HepG2 (cell line): Measurements from ENCODE around the gene IL17F. TPM values are rescaled to one million over a fixed set of nuclear protein-coding genes. Genes with fewer than 3 reads are reported as not detected.

ENCODE experiments used
- ATAC-seq: fragments of 200-7000 bp; cut with Tn5 transposase; 3 replicates; pipeline ENCODE4 v1.9.1; 2020; ENCODE audit warnings: mild to moderate bottlenecking, moderate library complexity
- BruUV-seq: library from RNA; stranded (reverse); fragments of 400-500 nt; replicated peaks from 2 replicates; lab custom pipeline; 2021; lab: Mats Ljungman, UMichigan
- CTCF ChIA-PET: fragments of 300-600 bp; formaldehyde crosslinking; extraction: SDS; loops from one replicate; lab custom pipeline; 2021; ENCODE audit warnings: low total read pairs, inconsistent platforms, low intra/inter-chr PET ratio; lab: Yijun Ruan, JAX
- POLR2A ChIA-PET: fragments of 350-600 bp; sonication (Branson Sonifier 250); formaldehyde crosslinking; loops from one replicate; lab custom pipeline; 2020; ENCODE audit warnings: antibody characterized with exemption, inconsistent platforms; lab: Yijun Ruan, JAX
- DNase-seq: peaks from one replicate; pipeline ENCODE4 v3.0.0-alpha.2; 2015; ENCODE audit warnings: low spot score
- FAIRE-seq: peaks from 3 replicates; lab custom pipeline; 2011; peaks lifted over from hg19 to GRCh38; lab: Jason Lieb, UNC
- H2AFZ ChIP-seq: one replicate; pipeline ENCODE4 v1.6.1; 2011; ENCODE audit warnings: low read length, inconsistent platforms
- H3K27ac ChIP-seq: fragments of 300-600 bp; 3 replicates; pipeline ENCODE4 v1.8.0; 2011; ENCODE audit warnings: mixed run types, mild to moderate bottlenecking, mixed read lengths, low read length, inconsistent platforms; ENCODE audit not compliant: insufficient read depth; ENCODE audit errors: extremely low read length
- H3K27me3 ChIP-seq, 2 experiments: fragments of 200-600 bp in 1 of 2; 2 replicates in 1 of 2; 3 replicates in 1 of 2; pipeline versions ENCODE4 v1.6.0 to v1.8.0; 2011; ENCODE audit warnings: low read length in 2 of 2, mild to moderate bottlenecking in 2 of 2, moderate library complexity in 2 of 2, inconsistent platforms in 1 of 2; ENCODE audit not compliant: insufficient read depth in 2 of 2, control insufficient read depth in 1 of 2
- H3K36me3 ChIP-seq, 2 experiments: fragments of 200-600 bp in 1 of 2; replicated peaks in 1 of 2; 2 replicates in 1 of 2; 3 replicates in 1 of 2; pipeline versions ENCODE4 v1.5.1 to v1.8.0; 2011; ENCODE audit warnings: low read length in 2 of 2, inconsistent platforms in 1 of 2; ENCODE audit not compliant: insufficient read depth in 2 of 2, control insufficient read depth in 1 of 2
- H3K4me1 ChIP-seq: 2 replicates; pipeline ENCODE4 v1.5.1; 2012; ENCODE audit warnings: low read length, inconsistent platforms; ENCODE audit not compliant: insufficient read depth
- H3K4me2 ChIP-seq: 2 replicates; pipeline ENCODE4 v1.6.0; 2011; ENCODE audit warnings: low read depth, low read length, inconsistent platforms
- H3K4me3 ChIP-seq, 3 experiments: fragments of 200-600 bp in 1 of 3; sonication (generic), shearing (Covaris generic) in 1 of 3; replicated peaks in 1 of 3; 2 replicates each; pipeline ENCODE4 v1.5.1; 2011 to 2016; ENCODE audit warnings: low read length in 3 of 3, inconsistent platforms in 2 of 3, low read depth in 2 of 3, mild to moderate bottlenecking in 2 of 3, control low read depth in 1 of 3, mixed read lengths in 1 of 3; ENCODE audit not compliant: insufficient read depth in 1 of 3
- H3K79me2 ChIP-seq: one replicate; pipeline ENCODE4 v1.6.1; 2011; ENCODE audit warnings: low read length, inconsistent platforms; ENCODE audit not compliant: insufficient read depth
- H3K9ac ChIP-seq: 2 replicates; pipeline ENCODE4 v1.6.0; 2011; ENCODE audit warnings: mild to moderate bottlenecking, low read depth, low read length, inconsistent platforms; ENCODE audit not compliant: insufficient read depth
- H3K9me3 ChIP-seq: 2 replicates; pipeline ENCODE4 v1.5.1; 2012; ENCODE audit warnings: mild to moderate bottlenecking, low read length
- H4K20me1 ChIP-seq: 2 replicates; pipeline ENCODE4 v1.6.0; 2011; ENCODE audit warnings: inconsistent platforms, mild to moderate bottlenecking, low read length, moderate library complexity; ENCODE audit not compliant: insufficient read depth
- BCL6 ChIP-seq: IDR thresholded peaks from 2 replicates; pipeline ENCODE4 v1.6.1; 2016; ENCODE audit warnings: missing genetic modification reagents, missing compliant biosample characterization
- FOXO4 ChIP-seq: sonication (generic); formaldehyde crosslinking; conservative IDR thresholded peaks from 2 replicates; pipeline ENCODE4 v1.8.1; 2023; ENCODE audit warnings: missing genetic modification reagents
- HNF4A ChIP-seq: sonication (generic); formaldehyde crosslinking; IDR thresholded peaks from 2 replicates; pipeline ENCODE4 v1.4.0; 2020; ENCODE audit warnings: missing genetic modification reagents
- JUN ChIP-seq: sonication (generic); formaldehyde crosslinking; IDR thresholded peaks from 2 replicates; pipeline ENCODE4 v1.4.0; 2020; ENCODE audit warnings: mild to moderate bottlenecking, missing genetic modification reagents
- RARA ChIP-seq: IDR thresholded peaks from 2 replicates; pipeline ENCODE4 v1.6.1; 2016; ENCODE audit warnings: missing genetic modification reagents, missing compliant biosample characterization
- SKI ChIP-seq: fragments of 450-650 bp; IDR thresholded peaks from one replicate; pipeline ENCODE4 v1.6.1; 2018; ENCODE audit warnings: mild to moderate bottlenecking; ENCODE audit not compliant: partially characterized antibody
- SRF ChIP-seq: IDR thresholded peaks from 2 replicates; pipeline ENCODE4 v1.6.1; 2011; ENCODE audit warnings: mild to moderate bottlenecking, low read depth, low read length, moderate library complexity
- ZNF205 ChIP-seq: IDR thresholded peaks from 2 replicates; pipeline ENCODE4 v1.6.1; 2018; ENCODE audit warnings: missing biosample characterization, missing genetic modification reagents
- ZNF589 ChIP-seq: sonication (generic); formaldehyde crosslinking; conservative IDR thresholded peaks from 2 replicates; pipeline ENCODE4 v1.8.0; 2022; ENCODE audit warnings: mild to moderate bottlenecking, moderate library complexity, missing genetic modification reagents
- ZNF644 ChIP-seq: IDR thresholded peaks from 2 replicates; pipeline ENCODE4 v1.6.1; 2016; ENCODE audit warnings: low read depth
- WGBS: methylation state at CpG from one replicate; pipeline ENCODE4 v1.1.6; 2017; ENCODE audit warnings: low lambda C conversion rate; 5-methylcytosine and 5-hydroxymethylcytosine counted together
- in situ Hi-C: cut with HindIII; loops from 2 replicates; pipeline ENCODE4 v1.10.0; 2017; ENCODE audit warnings: low pct_unique_long_range_greater_than_20kb; ENCODE audit not compliant: extremely low pct_ligation_motif_present
- intact Hi-C: fragments of 100-400 bp; cut with micrococcal nuclease; formaldehyde crosslinking; loops from one replicate; pipeline ENCODE4 v1.10.0; 2022; ENCODE audit not compliant: unreplicated experiment
- polyA plus RNA-seq, 8 experiments: library from polyadenylated mRNA; depleted of rRNA in 3 of 8; stranded (reverse) in 7 of 8; unstranded in 1 of 8; fragments of >200 nt; fragmentation: Illumina TruSeq in 4 of 8; extraction: Trizol in 4 of 8; gene quantifications; 2 replicates each; pipeline versions ENCODE4 v1.2.1 to v1.2.3, GENCODE V29; 2011 to 2016; ENCODE audit warnings: low read depth in 4 of 8, missing spikeins in 1 of 8, mixed read lengths in 1 of 8; ENCODE audit not compliant: insufficient read depth in 1 of 8
- total RNA-seq, 5 experiments: library from RNA; depleted of rRNA; stranded (reverse); fragments of >200 nt; fragmentation: Illumina TruSeq; extraction: Trizol; gene quantifications; 2 replicates each; pipeline ENCODE4 v1.2.3, GENCODE V29; 2016; ENCODE audit warnings: low read depth in 1 of 5

IL17F gene
- total and polyA plus RNA-seq, 2 of the 13 experiments (the other 11 are each of a cell fraction or from before 2014, with no cell fraction given): not detected

- ChIA-PET POLR2A (no interaction called here), CTCF (no interaction called here)
- intact Hi-C loops: no loop called here
- TF ChIP-seq HNF4A (CRISPR knock-in tag): peak; percentile 66
- TF ChIP-seq BCL6 (CRISPR knock-in tag): peak; percentile 92
- no peak for TF ChIP-seq ZNF589
- no peak for TF ChIP-seq FOXO4 (CRISPR knock-in tag)
- TF ChIP-seq SRF: no peak
- peak; percentile 24; the same call in 1 of the 2 replicates for TF ChIP-seq RARA
- TF ChIP-seq JUN (CRISPR knock-in tag): no peak
- TF ChIP-seq SKI: peak; percentile 58
- TF ChIP-seq ZNF205: no peak
- TF ChIP-seq ZNF644 (CRISPR knock-in tag): 0 out of 2 replicates have a peak, but pooled peaks have one; percentile 23
- H3K27me3 ChIP-seq: peaks cover 1 to 15% of the 10 kb centered on the region in 2 experiments; a peak in 3 of 5 replicates
- peak; percentile 42 for FAIRE-seq
- H4K20me1 ChIP-seq: no peaks in the 10 kb centered on the region
- DNase-seq: peak; percentile 28
- H3K9me3 ChIP-seq: no peaks in the 10 kb centered on the region
- H3K4me1 ChIP-seq: peaks cover 8% of the 10 kb centered on the region
- no peak overlapping the region for H3K4me2 ChIP-seq
- in situ Hi-C loops: no loop called here
- 9% methylated on average over 3 of the region's 3 CpGs for WGBS
- no peak overlapping the region for H3K9ac ChIP-seq
- no peak overlapping the region for H3K27ac ChIP-seq
- no peak overlapping the region for H3K4me3 ChIP-seq
- no peak overlapping the region for H2AFZ ChIP-seq
- ATAC-seq: peak; percentile 58
- no peaks in the 10 kb centered on the region for H3K79me2 ChIP-seq
- no peaks in the 10 kb centered on the region for H3K36me3 ChIP-seq
- no TSS peak for BruUV-seq
Observed at GRCh38 chr6:52191824-52192223, 52.5 kb downstream of the IL17F start.
